Heart left ventricle (tissue), 16 donors: ENCODE results near the gene SELP. TPM values are rescaled to one million over a fixed set of nuclear protein-coding genes. Genes with fewer than 3 reads are reported as not detected.

Experiments used
- ATAC-seq, 4 donors: fragments of 200-7000 bp; cut with Tn5 transposase; one replicate each; pipeline ENCODE4 v1.9.1; 2020 to 2022; ENCODE audit warnings: moderate library complexity in 4 of 4, mild to moderate bottlenecking in 3 of 4, moderate number of reproducible peaks in 1 of 4
- DNase-seq, 5 donors: peaks; one replicate each; pipeline ENCODE4 v3.0.0-alpha.2; 2020
- H3K27ac ChIP-seq, 12 donors: fragments of 200-600 bp; sonication (generic) in 4 of 12; one replicate each; pipeline versions ENCODE4 v1.5.0 to v1.8.0; 2016 to 2022; ENCODE audit warnings: mild to moderate bottlenecking in 2 of 12
- H3K27me3 ChIP-seq, 9 donors: fragments of 200-600 bp; sonication (generic) in 2 of 9; one replicate each; pipeline versions ENCODE4 v1.5.1 to v1.8.0; 2016 to 2022; ENCODE audit warnings: mild to moderate bottlenecking in 3 of 9
- H3K36me3 ChIP-seq, 9 donors: fragments of 200-600 bp; sonication (generic) in 2 of 9; one replicate each; pipeline versions ENCODE4 v1.5.0 to v1.8.0; 2018 to 2022; ENCODE audit warnings: mild to moderate bottlenecking in 2 of 9
- H3K4me1 ChIP-seq, 12 donors: fragments of 200-600 bp; sonication (generic) in 4 of 12; one replicate each; pipeline versions ENCODE4 v1.5.0 to v1.8.0; 2016 to 2022; ENCODE audit warnings: mild to moderate bottlenecking in 3 of 12
- H3K4me3 ChIP-seq, 12 donors: fragments of 200-600 bp; sonication (generic) in 4 of 12; one replicate each; pipeline versions ENCODE4 v1.5.0 to v1.8.0; 2017 to 2022; ENCODE audit warnings: mild to moderate bottlenecking in 9 of 12, moderate library complexity in 4 of 12
- H3K9me3 ChIP-seq, 12 donors: fragments of 200-600 bp; sonication (generic) in 4 of 12; one replicate each; pipeline versions ENCODE4 v1.5.0 to v1.8.0; 2016 to 2022; ENCODE audit warnings: mild to moderate bottlenecking in 1 of 12
- CTCF ChIP-seq, 12 donors: fragments of 200-600 bp; sonication (generic) in 4 of 12; IDR thresholded peaks; one replicate each; pipeline versions ENCODE4 v1.5.0 to v1.8.0; 2018 to 2022; ENCODE audit warnings: antibody characterized with exemption in 12 of 12, mild to moderate bottlenecking in 5 of 12
- POLR2A ChIP-seq, 2 donors: fragments of 450-650 bp; IDR thresholded peaks; one replicate each; pipeline ENCODE4 v1.6.1; 2017; ENCODE audit warnings: antibody characterized with exemption in 2 of 2, mild to moderate bottlenecking in 2 of 2, moderate library complexity in 2 of 2
- WGBS, 4 donors: extraction: QIAGEN DNeasy Blood & Tissue Kit in 2 of 4; methylation state at CpG; one replicate each; pipeline versions ENCODE4 v1.1.5 to v1.1.7; 2013 to 2018; 5-methylcytosine and 5-hydroxymethylcytosine counted together
- intact Hi-C, 10 donors: fragments of 100-400 bp; cut with DNase I; formaldehyde crosslinking; loops; one replicate each; pipeline versions ENCODE4 v1.11.1 to v1.14.2; 2022
- polyA plus RNA-seq, 2 donors: library from polyadenylated mRNA; stranded (reverse); fragments of 200-250 nt; gene quantifications; one replicate each; pipeline ENCODE4 v1.2.3, GENCODE V29; 2013
- total RNA-seq, 9 donors: library from RNA; depleted of rRNA in 2 of 9; stranded (reverse); fragments of >200 nt in 2 of 9; fragmentation: NEBNext Ultra II Directional in 3 of 9; extraction: Animal tissue kit (Norgen Biotek cat#: 25700) in 3 of 9; gene quantifications; one replicate each; pipeline versions ENCODE4 v1.1.0 to v1.2.4, GENCODE V29; 2016 to 2023
- donor health status: ischemic (EF 13 %, LVEDD 7.1; RV severe dilation, severe dysfunction).
- donor health status: healthy with polysubstance abuse.
- donor health status: DM: no; HTN: yes; CAD: no.
- donor health status: DM: no; HTN: no; CAD: no.
- donor health status: ischemic (EF 25% LVEDD 6.9; RV normal size, moderate dysfunction).
- donor health status: ischemic (EF 25% LVEDD 5.7; RV mildly dilated, moderate dysfunction).
- donor health status: healthy.
- donor health status: DM: yes; HTN: yes; CAD: no.
- donor health status: ischemic (EF 35%, LVEDD 5.7; RV mildly dilated, moderate dysfunction).
- donor health status: nonischemic (EF 11% LVEDD 7.7; RV severe dilation, severe dysfunction).
- donor health status: DM: yes; HTN: yes; CAD: no.
- donor health status: PGD.
- donor health status: ischemic (EF 29% LVEDD 5.4; RV normal size, mild dysfunction).
- donor health status: nonischemic (EF 23%, LVEDD 6.1; RV moderate dilation, normal function).

SELP gene
- total and polyA plus RNA-seq, 11 donors = 1.1 to 9.7 (median 5.1) TPM

- WGBS, 4 donors = 67 to 84% (median 80%) methylated on average over 3 of the region's 3 CpGs
- intact Hi-C loops = no loop called here
- ATAC-seq (no peak), DNase-seq (no peak)
- Histone ChIP-seq H3K9me3 (no peaks in the 10 kb centered on the region), H3K4me1 (no peaks in the 10 kb centered on the region), H3K36me3 (no peaks in the 10 kb centered on the region), H3K27me3 (peaks cover 0 to 33% (median 0%) of the 10 kb centered on the region in 9 donors), H3K4me3 (no peak overlapping the region), H3K27ac (no peak overlapping the region)
- no peak for TF ChIP-seq POLR2A (IDR thresholded peaks at IDR 0.05)
- TF ChIP-seq CTCF (IDR thresholded peaks at IDR 0.05) = no peak
Measured at GRCh38 chr1:169644297-169644696, 14.4 kb upstream of the SELP start.

DNA sequence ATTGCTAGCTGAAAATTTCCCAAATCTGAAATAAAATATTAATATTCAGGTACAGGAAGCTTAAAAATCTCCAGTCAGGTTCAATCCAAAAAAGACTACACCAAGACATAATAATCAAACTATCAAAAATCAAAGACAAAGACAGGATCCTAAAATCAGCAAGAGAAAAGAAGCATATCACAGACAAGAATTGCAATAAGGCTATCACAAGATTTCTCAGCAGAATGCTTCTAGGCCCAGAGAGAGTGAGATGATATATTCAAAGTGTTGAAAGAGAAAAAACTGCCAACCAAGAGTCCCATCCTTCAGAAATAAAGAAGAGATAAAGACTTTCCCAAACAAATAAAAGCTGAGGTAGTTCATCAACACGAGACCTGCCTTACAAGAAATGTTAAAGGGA lies 5.0 kb upstream of the SELP start:
- TF ChIP-seq CTCF (IDR thresholded peaks at IDR 0.05) (no peak), POLR2A (IDR thresholded peaks at IDR 0.05) (no peak)
- Histone ChIP-seq H3K4me1 (no peaks in the 10 kb centered on the region), H3K9me3 (peaks cover 0 to 40% (median 23%) of the 10 kb centered on the region in 12 donors), H3K4me3 (no peak overlapping the region), H3K27ac (no peak overlapping the region), H3K27me3 (peaks cover 0 to 5% (median 0%) of the 10 kb centered on the region in 9 donors), H3K36me3 (no peaks in the 10 kb centered on the region)
- DNase-seq = no peak
- ATAC-seq = no peak
- 71 to 84% (median 83%) methylated on average over 1 of the region's 1 CpG for WGBS, 4 donors
- intact Hi-C loops = no loop called here

DNA sequence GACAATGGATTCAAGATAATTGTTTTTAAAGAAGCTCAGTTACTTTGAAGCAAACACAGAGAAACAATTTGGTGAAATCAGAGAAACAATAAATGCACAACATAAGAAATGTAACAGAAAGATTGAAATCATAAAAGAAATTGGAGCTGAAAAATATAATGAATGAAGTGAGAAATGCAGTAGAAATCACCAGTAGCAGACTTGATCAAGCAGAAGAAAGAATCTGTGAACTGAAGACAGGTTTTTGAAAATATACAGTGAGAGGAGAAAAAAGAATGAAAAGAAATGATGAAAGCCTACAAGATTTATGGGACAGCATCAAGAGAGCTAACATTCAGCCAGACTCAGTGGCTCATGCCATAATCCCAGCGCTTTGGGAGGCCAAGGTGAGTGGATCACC lies 4.2 kb upstream of the SELP start:
- DNase-seq (no peak), ATAC-seq (no peak)
- H3K27me3 ChIP-seq = peaks cover 0 to 5% (median 0%) of the 10 kb centered on the region in 9 donors
- no peak overlapping the region for H3K27ac ChIP-seq
- peaks cover 0 to 40% (median 23%) of the 10 kb centered on the region in 12 donors for H3K9me3 ChIP-seq
- H3K36me3 ChIP-seq = no peaks in the 10 kb centered on the region
- no peak overlapping the region for H3K4me3 ChIP-seq
- no peaks in the 10 kb centered on the region for H3K4me1 ChIP-seq
- TF ChIP-seq POLR2A (IDR thresholded peaks at IDR 0.05) = no peak
- no peak for TF ChIP-seq CTCF (IDR thresholded peaks at IDR 0.05)
- intact Hi-C loops = no loop called here
- WGBS, 4 donors = 84 to 95% (median 93%) methylated on average over 1 of the region's 1 CpG

DNA sequence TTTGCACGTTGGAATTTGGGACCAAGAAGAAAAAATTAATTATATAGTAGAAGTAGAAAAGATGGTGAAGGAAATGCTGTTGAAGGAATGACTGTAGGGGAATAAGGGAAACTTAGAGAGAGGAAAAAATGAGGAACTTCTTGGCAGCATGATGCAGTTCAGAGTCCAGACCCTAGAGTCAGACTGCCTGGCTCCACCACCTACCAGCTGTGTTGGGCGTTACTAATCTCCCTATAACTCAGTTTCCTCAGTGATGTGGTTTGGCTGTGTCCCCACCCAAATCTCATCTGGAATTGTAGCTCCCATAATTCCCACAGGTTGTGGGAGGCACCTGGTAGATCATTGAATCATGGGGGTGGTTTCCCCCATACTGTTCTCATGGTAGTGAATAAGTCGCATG lies 1.3 kb upstream of the SELP start:
- Histone ChIP-seq H3K27me3 (peaks cover 0 to 5% (median 0%) of the 10 kb centered on the region in 9 donors), H3K9me3 (peaks cover 0 to 34% (median 23%) of the 10 kb centered on the region in 12 donors), H3K36me3 (no peaks in the 10 kb centered on the region), H3K27ac (no peak overlapping the region), H3K4me1 (no peaks in the 10 kb centered on the region), H3K4me3 (no peak overlapping the region)
- DNase-seq (no peak), ATAC-seq (no peak)
- intact Hi-C loops = no loop called here
- no peak for TF ChIP-seq POLR2A (IDR thresholded peaks at IDR 0.05)
- no peak for TF ChIP-seq CTCF (IDR thresholded peaks at IDR 0.05)
- WGBS, 4 donors = 81 to 86% (median 82%) methylated on average over 3 of the region's 3 CpGs
